ENCODE measurements around the gene RNH1.
A peak's percentile ranks its signal among the peaks of the same experiment; 100 is the strongest.

RNH1 gene

DNA sequence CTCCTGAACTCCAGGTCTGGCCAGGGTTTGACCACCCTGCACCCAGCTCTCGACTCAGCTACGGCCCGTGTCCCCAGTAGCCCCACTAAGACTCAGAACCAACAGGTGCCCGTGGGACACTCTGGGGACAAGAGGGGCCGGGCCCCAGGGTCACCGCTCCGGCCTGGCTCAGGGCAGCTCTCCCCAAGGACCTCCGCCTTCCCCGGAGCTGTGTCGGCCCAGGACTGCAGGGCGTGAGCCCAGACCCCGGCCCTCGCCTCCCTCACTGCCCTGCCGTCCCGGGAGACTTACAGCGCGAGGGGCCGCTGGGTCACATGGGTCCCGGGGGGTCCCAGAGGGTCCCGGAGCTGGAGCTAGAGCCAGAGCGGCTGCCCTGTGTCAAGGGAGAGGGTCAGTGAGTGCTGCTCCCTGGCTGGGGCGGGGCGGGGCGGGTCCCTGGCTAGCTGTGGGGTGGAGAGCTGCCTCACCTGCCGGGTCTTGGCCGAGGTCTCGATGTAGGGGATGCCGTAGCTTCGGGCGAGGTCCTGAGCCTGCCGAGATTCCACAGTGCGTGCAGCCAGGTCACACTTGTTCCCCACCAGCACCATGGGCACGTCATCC, 26.0 kb upstream of the RNH1 start:
- Mint-ChIP-seq H3K4me1 (peaks cover 15 to 40% of the 10 kb centered on the region in 2 donors), H3K9me3 (no peaks in the 10 kb centered on the region), H3K4me3 (no peak overlapping the region), H3K27me3 (no peaks in the 10 kb centered on the region), H3K27ac (no peak overlapping the region), H3K36me3 (peaks cover 13 to 14% of the 10 kb centered on the region in 2 donors)
- DNase-seq, result no peak
- ATAC-seq (replicated peaks), result no peak

DNA sequence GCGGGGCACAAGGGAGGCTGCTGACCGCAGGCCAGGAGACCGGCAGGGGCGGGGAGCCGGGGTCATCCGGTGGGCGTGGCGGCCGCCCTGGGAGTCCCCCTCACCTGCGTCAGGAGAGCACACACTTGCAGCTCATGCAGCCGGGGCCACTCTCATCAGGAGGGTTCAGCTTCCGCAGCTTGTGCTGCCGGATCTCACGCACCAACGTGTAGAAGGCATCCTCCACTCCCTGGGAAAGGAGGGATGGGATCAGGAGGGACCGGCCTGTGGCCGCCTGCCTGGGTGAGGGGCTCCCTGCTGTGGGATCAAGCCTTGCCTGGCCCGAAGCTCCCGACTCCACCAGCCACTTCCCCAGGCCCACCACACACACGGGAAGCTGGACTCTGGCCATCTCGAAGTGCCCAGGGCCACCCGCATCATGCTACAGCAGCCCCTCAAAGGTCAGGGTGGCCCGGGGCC, 25.5 kb upstream of the RNH1 start:
- H3K4me1 Mint-ChIP-seq, result peaks cover 11 to 35% of the 10 kb centered on the region in 2 donors
- no peak for DNase-seq
- H3K27ac Mint-ChIP-seq, result no peak overlapping the region
- no peaks in the 10 kb centered on the region for H3K9me3 Mint-ChIP-seq
- ATAC-seq (replicated peaks), result no peak
- H3K27me3 Mint-ChIP-seq, result no peaks in the 10 kb centered on the region
- no peak overlapping the region for H3K4me3 Mint-ChIP-seq
- peaks cover 13 to 14% of the 10 kb centered on the region in 2 donors for H3K36me3 Mint-ChIP-seq

- Mint-ChIP-seq H3K27ac (no peak overlapping the region), H3K4me1 (peaks cover 7 to 29% of the 10 kb centered on the region in 2 donors), H3K9me3 (no peaks in the 10 kb centered on the region), H3K36me3 (peaks cover 13 to 14% of the 10 kb centered on the region in 2 donors), H3K4me3 (no peak overlapping the region), H3K27me3 (no peaks in the 10 kb centered on the region)
- no peak for DNase-seq
- ATAC-seq (replicated peaks), result no peak
Measured at GRCh38 chr11:531919-532526, 25.0 kb upstream of the RNH1 start.

DNA sequence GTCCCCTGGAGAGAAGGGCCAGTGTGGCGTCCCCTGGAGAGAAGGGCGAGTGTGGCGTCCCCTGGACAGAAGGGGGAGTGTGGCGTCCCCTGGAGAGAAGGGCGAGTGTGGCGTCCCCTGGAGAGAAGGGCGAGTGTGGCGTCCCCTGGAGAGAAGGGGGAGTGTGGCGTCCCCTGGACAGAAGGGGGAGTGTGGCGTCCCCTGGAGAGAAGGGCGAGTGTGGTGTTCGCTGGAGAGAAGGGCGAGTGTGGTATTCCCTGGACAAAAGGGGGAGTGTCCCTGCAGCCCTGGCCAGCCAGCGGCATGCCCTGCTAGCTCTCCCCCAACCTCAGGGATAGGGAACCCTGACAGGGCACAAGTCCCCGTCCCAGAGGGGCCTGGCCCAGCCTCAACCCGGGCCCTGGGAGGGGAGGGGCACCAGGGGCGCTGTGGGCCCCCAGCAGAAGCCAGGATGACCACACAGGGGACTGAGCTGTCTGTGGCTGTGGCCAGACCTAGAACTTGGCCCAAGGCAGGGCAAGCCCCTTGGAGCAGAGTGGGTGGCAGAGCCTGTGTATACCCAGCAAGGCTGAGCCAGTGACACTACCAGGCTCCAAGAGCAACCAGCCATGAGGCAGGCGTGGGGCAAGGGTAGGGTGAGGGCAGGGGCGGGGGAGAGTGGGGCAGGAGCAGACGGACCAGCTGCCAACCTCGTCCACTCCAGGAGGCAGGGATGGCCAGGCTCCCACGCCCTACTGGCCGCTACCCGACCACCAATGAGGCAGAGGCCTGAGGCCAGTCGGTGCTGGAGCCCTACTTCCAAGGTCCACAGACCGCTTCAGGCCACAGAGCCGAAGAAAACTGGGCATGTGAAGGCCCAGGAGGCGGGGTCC, 24.2 kb upstream of the RNH1 start:
- no peak for DNase-seq
- H3K4me3 Mint-ChIP-seq, result no peak overlapping the region

DNA sequence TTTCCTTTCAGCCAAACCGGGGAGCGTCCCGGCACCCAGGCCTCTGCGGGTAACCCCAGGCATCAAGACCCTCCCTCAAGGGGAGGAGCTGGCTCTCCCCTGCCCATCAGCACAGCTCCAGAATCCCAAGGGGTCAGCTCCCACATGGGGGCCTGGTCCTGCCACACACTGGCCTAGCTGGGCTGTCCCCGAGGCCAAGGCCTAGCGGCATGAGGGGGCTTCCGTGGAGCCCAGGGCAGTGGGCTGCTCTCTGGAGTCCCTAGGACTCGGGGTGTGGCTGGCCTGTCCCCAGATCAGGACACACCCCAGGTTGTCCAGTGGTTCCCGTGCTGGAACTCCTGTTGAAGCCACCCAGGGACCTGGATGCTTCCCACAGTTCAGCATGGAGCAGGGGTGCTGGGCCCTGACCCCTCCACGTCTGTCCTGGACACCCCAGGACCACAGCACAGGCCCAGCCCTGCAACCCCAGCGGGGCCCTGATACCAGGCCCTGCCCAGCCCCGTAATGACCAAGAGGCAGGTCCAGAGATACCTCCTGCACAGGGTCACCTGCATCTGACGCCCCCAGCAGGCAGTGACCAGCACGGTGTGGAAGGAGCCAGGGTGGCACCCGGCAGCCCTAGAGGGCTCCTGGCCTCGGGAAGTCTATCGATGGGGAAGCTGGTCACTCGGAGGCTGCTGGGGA, 22.8 kb upstream of the RNH1 start:
- Mint-ChIP-seq H3K4me3 (no peak overlapping the region), H3K27ac (no peak overlapping the region), H3K27me3 (no peaks in the 10 kb centered on the region), H3K4me1 (peaks cover 5 to 19% of the 10 kb centered on the region in 2 donors), H3K9me3 (no peaks in the 10 kb centered on the region), H3K36me3 (peaks cover 13% of the 10 kb centered on the region in 2 donors)
- no peak for DNase-seq
- ATAC-seq (replicated peaks), result no peak

More for the DNA sequence above, 24.2 kb upstream of the RNH1 start:
- Mint-ChIP-seq H3K27ac (no peak overlapping the region), H3K9me3 (no peaks in the 10 kb centered on the region), H3K27me3 (no peaks in the 10 kb centered on the region), H3K36me3 (peaks cover 13 to 14% of the 10 kb centered on the region in 2 donors), H3K4me1 (peaks cover 6 to 22% of the 10 kb centered on the region in 2 donors)
- ATAC-seq (replicated peaks), result no peak

GRCh38 chr11:528815-529727, 22.0 kb upstream of the RNH1 start:
- H3K4me3 Mint-ChIP-seq, result no peak overlapping the region
- H3K9me3 Mint-ChIP-seq, result no peaks in the 10 kb centered on the region
- H3K27ac Mint-ChIP-seq, result no peak overlapping the region
- peaks cover 5 to 13% of the 10 kb centered on the region in 2 donors for H3K4me1 Mint-ChIP-seq
- ATAC-seq (replicated peaks) (no peak), DNase-seq (no peak)
- no peaks in the 10 kb centered on the region for H3K27me3 Mint-ChIP-seq
- peaks cover 13 to 14% of the 10 kb centered on the region in 2 donors for H3K36me3 Mint-ChIP-seq

DNA sequence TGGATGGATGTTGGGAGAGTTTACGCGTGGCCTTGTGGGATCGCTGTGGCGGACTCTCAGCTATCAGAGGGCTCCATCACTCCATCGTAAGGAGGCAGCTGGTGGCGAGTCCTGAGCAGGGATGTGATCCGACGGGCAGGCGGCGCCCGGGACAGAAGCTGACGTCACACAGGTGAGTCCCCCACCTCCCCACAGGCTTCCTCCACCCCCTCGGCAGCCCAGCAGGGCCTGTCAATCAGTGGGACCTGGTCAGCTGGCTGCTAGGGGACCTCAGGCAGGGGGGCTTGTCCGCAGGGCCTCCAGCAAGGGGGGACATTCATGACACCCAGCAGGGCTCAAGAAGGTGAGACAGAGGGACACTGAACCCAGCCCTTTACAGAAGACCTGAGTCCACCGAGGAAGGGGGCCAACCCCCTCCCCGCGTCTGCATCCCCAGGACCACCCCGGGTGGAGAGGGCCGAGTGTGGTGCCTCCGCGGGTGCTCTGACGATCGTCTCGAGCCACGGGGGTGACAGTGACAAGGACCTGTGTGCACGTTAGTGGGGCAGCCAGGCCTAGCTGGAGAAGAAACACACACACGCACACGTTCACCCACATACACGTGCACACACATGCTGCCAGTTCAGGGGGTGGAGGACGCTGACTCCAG, 21.2 kb upstream of the RNH1 start:
- Mint-ChIP-seq H3K9me3 (no peaks in the 10 kb centered on the region), H3K36me3 (peaks cover 13 to 16% of the 10 kb centered on the region in 2 donors), H3K4me1 (peaks cover 2 to 8% of the 10 kb centered on the region in 2 donors), H3K4me3 (no peak overlapping the region), H3K27ac (no peak overlapping the region), H3K27me3 (no peaks in the 10 kb centered on the region)
- DNase-seq (no peak), ATAC-seq (replicated peaks) (no peak)

- no peak overlapping the region for H3K27ac Mint-ChIP-seq
- H3K27me3 Mint-ChIP-seq, result no peaks in the 10 kb centered on the region
- H3K4me3 Mint-ChIP-seq, result no peak overlapping the region
- no peak for DNase-seq
- no peaks in the 10 kb centered on the region for H3K9me3 Mint-ChIP-seq
- H3K4me1 Mint-ChIP-seq, result no peaks in the 10 kb centered on the region
- ATAC-seq (replicated peaks), result no peak
- peaks cover 7 to 9% of the 10 kb centered on the region in 2 donors for H3K36me3 Mint-ChIP-seq
Measured at GRCh38 chr11:526192-526591, 19.1 kb upstream of the RNH1 start.

- ATAC-seq (replicated peaks), result no peak
Measured at GRCh38 chr11:521177-521688, 14.2 kb upstream of the RNH1 start.

GRCh38 chr11:520428-521176, 13.6 kb upstream of the RNH1 start:
- no peaks in the 10 kb centered on the region for H3K27me3 Mint-ChIP-seq
- H3K36me3 Mint-ChIP-seq, result peaks cover 12 to 14% of the 10 kb centered on the region in 2 donors
- no peak overlapping the region for H3K4me3 Mint-ChIP-seq
- no peak overlapping the region for H3K27ac Mint-ChIP-seq
- H3K4me1 Mint-ChIP-seq, result peaks cover 4 to 9% of the 10 kb centered on the region in 2 donors
- ATAC-seq (replicated peaks), result no peak
- DNase-seq, result no peak
- H3K9me3 Mint-ChIP-seq, result peaks cover 0 to 7% of the 10 kb centered on the region in 2 donors

More at GRCh38 chr11:521177-521688, 14.2 kb upstream of the RNH1 start:
- Mint-ChIP-seq H3K27ac (no peak overlapping the region), H3K9me3 (peaks cover 0 to 7% of the 10 kb centered on the region in 2 donors), H3K27me3 (no peaks in the 10 kb centered on the region), H3K4me3 (no peak overlapping the region), H3K36me3 (peaks cover 8 to 14% of the 10 kb centered on the region in 2 donors), H3K4me1 (peaks cover 4 to 9% of the 10 kb centered on the region in 2 donors)
- DNase-seq, result no peak

DNA sequence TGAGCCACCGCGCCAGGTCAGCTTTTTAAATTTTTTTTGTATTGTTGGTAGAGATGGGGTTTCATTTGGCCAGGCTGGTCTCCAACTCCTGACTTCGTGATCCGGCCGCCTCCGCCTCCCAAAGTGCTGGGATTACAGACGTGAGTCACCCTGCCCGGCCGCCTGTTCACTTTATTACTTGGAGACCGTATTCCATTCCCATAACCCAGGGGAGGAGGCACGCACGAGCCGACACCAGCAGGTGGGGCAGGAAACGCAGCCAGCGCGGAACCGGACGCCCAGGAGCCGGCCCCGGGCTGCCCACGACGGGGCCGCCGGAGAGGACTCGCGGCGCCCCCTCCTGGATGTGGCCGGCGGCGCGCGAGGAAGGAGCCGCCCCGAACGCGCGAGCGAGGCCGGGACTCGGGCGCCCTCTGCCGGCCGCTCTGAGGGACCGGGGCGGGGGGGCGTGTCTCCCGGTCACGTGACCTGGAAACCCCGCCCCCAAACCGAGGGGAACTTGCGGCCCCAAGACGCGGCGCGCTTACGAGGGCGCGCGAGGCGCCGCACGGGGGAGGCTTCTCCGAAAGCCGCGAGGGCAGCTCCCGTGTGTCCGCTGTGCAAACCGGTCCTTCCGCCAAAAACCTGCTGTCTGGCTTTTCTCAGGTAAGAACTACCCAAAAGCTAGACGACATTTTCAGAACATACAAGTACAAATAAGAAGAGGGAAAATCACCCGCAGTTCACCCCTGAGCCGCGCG, 11.6 kb upstream of the RNH1 start:
- Mint-ChIP-seq H3K9me3 (peaks cover 0 to 7% of the 10 kb centered on the region in 2 donors), H3K4me1 (peaks cover 4 to 9% of the 10 kb centered on the region in 2 donors), H3K36me3 (peaks cover 21 to 26% of the 10 kb centered on the region in 2 donors), H3K4me3 (peak overlapping the region; percentile 75 to 84), H3K27ac (peak overlapping the region; percentile 87), H3K27me3 (no peaks in the 10 kb centered on the region)
- ATAC-seq (replicated peaks) (peak; percentile 93 to 94), DNase-seq (peak; percentile 74)

Data from stimulated activated naive B cell treated with anti-CD40 and anti-IgM and Interleukin-4, amounts not matched to agents 10 μg/mL and 1 μg/mL and 100 μg/mL, for 72 hours (primary cell).